Ovary (tissue), 3 donors: Measurements from ENCODE around the gene CHRND.

Experiments used
- EP300 ChIP-seq: sonication (generic); formaldehyde crosslinking; IDR thresholded peaks from one replicate; pipeline ENCODE4 v1.6.1; 2017; ENCODE audit warnings: antibody characterized with exemption
- POLR2A ChIP-seq: fragments of 450-650 bp; IDR thresholded peaks from one replicate; pipeline ENCODE4 v1.6.1; 2017; ENCODE audit warnings: antibody characterized with exemption, mild to moderate bottlenecking, moderate library complexity
- TF ChIP-seq, protein P1 (sequence below), 3 donors: fragments of 450-650 bp in 2 of 3; fragments of 200-600 bp in 1 of 3; IDR thresholded peaks; one replicate each; pipeline versions ENCODE4 v1.5.1 to v1.8.0; 2016 to 2022; ENCODE audit warnings: antibody characterized with exemption in 3 of 3, mild to moderate bottlenecking in 1 of 3
- donor health status: DM: no; HTN: no; CAD: no.

DNA sequence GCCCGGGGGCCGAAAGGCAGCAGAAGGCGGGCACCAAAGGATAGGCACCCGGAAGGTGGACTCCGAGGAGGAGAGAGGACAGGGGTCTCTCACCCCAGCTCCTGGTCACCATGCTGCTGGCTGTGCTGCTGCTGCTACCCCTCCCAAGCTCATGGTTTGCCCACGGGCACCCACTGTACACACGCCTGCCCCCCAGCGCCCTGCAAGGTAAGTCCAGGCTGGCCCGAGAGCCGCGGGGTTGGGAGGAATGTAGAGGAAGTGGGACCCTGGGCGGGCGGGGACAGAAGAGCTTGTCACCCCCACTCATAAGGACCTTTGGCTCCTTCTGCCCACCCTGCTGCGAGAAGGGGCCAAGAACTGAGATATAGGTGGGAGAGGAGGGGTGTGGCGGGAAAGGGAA is 5.5 kb upstream of the CHRND start:
- TF ChIP-seq, protein P1, sequence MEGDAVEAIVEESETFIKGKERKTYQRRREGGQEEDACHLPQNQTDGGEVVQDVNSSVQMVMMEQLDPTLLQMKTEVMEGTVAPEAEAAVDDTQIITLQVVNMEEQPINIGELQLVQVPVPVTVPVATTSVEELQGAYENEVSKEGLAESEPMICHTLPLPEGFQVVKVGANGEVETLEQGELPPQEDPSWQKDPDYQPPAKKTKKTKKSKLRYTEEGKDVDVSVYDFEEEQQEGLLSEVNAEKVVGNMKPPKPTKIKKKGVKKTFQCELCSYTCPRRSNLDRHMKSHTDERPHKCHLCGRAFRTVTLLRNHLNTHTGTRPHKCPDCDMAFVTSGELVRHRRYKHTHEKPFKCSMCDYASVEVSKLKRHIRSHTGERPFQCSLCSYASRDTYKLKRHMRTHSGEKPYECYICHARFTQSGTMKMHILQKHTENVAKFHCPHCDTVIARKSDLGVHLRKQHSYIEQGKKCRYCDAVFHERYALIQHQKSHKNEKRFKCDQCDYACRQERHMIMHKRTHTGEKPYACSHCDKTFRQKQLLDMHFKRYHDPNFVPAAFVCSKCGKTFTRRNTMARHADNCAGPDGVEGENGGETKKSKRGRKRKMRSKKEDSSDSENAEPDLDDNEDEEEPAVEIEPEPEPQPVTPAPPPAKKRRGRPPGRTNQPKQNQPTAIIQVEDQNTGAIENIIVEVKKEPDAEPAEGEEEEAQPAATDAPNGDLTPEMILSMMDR (IDR thresholded peaks at IDR 0.05) = no peak
- TF ChIP-seq POLR2A = no peak
- no peak for TF ChIP-seq EP300
